Measurements from ENCODE around the gene MZT1. TPM values are rescaled to one million over a fixed set of nuclear protein-coding genes. Genes with fewer than 3 reads are reported as not detected.

The MZT1 gene
- total RNA-seq, 1 donor from 2014 or later: 10.9 TPM

DNA sequence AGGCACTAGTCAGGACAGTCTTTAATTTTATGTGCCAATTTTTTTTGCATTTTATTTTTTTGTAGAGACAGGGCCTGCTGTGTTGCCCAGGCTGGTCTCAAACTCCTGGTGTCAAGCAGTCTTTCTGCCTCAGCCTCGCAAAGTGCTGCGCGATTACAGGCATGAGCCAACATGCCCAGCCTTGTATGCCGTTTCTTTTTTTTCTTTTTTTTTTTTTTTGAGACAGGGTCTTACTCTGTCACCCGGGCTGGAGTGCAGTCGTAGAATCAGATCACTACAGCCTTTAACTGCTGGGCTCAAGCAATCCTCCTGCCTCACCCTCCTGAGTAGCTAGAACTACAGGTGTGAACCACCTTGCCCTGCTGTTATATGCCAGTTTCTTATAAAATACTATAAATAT lies 26.7 kb upstream of the MZT1 start:
- no peak for DNase-seq (ENCODE audit: extremely low spot score, unreplicated experiment)
- no peak overlapping the region for H3K27ac Mint-ChIP-seq
- no peak overlapping the region for H3K4me3 Mint-ChIP-seq
- TF ChIP-seq, protein P1, sequence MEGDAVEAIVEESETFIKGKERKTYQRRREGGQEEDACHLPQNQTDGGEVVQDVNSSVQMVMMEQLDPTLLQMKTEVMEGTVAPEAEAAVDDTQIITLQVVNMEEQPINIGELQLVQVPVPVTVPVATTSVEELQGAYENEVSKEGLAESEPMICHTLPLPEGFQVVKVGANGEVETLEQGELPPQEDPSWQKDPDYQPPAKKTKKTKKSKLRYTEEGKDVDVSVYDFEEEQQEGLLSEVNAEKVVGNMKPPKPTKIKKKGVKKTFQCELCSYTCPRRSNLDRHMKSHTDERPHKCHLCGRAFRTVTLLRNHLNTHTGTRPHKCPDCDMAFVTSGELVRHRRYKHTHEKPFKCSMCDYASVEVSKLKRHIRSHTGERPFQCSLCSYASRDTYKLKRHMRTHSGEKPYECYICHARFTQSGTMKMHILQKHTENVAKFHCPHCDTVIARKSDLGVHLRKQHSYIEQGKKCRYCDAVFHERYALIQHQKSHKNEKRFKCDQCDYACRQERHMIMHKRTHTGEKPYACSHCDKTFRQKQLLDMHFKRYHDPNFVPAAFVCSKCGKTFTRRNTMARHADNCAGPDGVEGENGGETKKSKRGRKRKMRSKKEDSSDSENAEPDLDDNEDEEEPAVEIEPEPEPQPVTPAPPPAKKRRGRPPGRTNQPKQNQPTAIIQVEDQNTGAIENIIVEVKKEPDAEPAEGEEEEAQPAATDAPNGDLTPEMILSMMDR (conservative IDR thresholded peaks at IDR 0.05): no peak
- H3K36me3 Mint-ChIP-seq: peaks cover 51% of the 10 kb centered on the region
- H3K27me3 Mint-ChIP-seq: no peaks in the 10 kb centered on the region
- no peaks in the 10 kb centered on the region for H3K4me1 Mint-ChIP-seq (ENCODE audit: unreplicated experiment)
- H3K9me3 Mint-ChIP-seq: peaks cover 8% of the 10 kb centered on the region

DNA sequence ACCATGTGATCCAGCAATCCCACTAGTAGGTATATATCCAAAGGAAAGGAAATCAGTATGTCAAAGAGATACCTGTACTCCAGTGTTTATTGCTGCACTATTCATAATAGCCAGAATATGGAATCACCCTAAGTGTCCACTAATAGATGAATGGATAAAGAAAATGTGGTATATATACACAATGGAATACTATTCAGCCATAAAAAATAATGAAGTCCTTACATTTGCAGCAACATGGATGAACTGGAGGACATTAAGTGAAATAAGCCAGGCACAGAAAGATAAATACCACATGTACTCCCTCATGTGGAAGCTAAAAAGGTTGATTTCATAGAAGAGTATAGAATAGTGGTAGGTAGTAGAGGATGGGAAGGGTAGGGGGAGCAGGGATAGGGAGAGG lies 23.8 kb upstream of the MZT1 start:
- peaks cover 60% of the 10 kb centered on the region for H3K36me3 Mint-ChIP-seq
- no peak for DNase-seq (ENCODE audit: extremely low spot score, unreplicated experiment)
- TF ChIP-seq, protein P1 (conservative IDR thresholded peaks at IDR 0.05): no peak
- H3K27ac Mint-ChIP-seq: no peak overlapping the region
- peaks cover 8% of the 10 kb centered on the region for H3K9me3 Mint-ChIP-seq
- no peaks in the 10 kb centered on the region for H3K27me3 Mint-ChIP-seq
- no peaks in the 10 kb centered on the region for H3K4me1 Mint-ChIP-seq (ENCODE audit: unreplicated experiment)
- H3K4me3 Mint-ChIP-seq: no peak overlapping the region

DNA sequence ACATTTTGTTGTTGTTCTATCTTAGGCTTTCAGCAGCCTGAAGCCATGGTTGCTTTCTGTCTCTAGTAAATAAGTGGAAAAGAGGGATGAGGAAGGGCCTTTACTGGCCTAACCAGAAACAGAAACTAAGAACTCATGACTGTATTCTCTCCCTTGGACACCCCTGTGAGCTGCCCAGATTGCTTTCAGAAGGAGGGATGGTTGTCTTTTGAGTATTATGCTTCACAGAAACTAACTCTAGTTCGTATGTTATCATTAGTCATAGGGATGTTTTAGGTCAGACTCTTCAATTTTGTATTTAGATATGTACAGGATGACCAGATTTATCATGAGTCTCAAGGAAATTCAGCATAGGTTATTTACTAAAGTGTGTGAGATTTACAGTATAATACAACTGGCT lies 17.8 kb upstream of the MZT1 start:
- Mint-ChIP-seq H3K9me3 (no peaks in the 10 kb centered on the region), H3K36me3 (peaks cover 43% of the 10 kb centered on the region), H3K4me1 (ENCODE audit: unreplicated experiment) (no peaks in the 10 kb centered on the region), H3K4me3 (no peak overlapping the region), H3K27me3 (no peaks in the 10 kb centered on the region), H3K27ac (no peak overlapping the region)
- no peak for DNase-seq (ENCODE audit: extremely low spot score, unreplicated experiment)
- TF ChIP-seq, protein P1 (conservative IDR thresholded peaks at IDR 0.05): no peak

DNA sequence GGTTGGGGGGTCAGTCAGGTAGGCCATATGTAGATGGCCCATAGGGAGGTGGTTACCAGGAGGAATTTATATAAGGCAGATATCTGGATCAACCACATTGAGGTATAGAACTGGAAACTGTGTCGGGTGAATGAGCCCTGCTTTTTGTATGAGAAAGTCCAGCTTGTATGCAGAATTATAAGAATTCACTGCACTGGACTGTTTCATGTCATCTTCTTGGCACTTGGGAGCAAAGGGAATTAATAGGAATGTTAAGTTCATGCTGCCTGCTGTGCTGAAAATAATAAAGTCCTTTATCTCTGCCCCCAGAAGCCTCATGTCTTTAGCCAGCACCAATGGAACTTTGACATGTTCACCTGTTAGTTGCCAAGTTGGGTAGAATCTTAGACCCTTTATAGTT lies 12.6 kb upstream of the MZT1 start:
- Mint-ChIP-seq H3K9me3 (no peaks in the 10 kb centered on the region), H3K27me3 (no peaks in the 10 kb centered on the region), H3K27ac (no peak overlapping the region), H3K4me3 (no peak overlapping the region), H3K4me1 (ENCODE audit: unreplicated experiment) (no peaks in the 10 kb centered on the region), H3K36me3 (peaks cover 19% of the 10 kb centered on the region)
- TF ChIP-seq, protein P1 (conservative IDR thresholded peaks at IDR 0.05): no peak
- DNase-seq (ENCODE audit: extremely low spot score, unreplicated experiment): no peak

DNA sequence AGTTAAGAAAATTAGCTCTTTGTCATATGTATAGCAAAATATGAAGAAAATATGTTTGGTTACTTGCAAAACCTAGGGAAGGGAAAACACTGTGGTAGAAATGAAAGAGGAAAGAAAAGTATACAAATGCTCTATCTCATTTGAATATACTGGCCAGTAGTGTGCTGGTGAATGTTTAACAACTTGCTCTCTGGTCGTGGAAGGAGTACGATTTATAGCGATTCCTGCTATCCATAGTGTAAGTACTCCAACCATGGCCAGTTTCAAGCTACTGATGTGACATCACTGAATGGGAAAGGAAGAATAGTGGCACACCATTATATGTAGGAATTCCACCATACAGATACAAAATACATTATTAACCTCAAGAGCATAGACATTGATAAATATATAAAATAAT lies 9.6 kb upstream of the MZT1 start:
- Mint-ChIP-seq H3K27ac (no peak overlapping the region), H3K4me3 (no peak overlapping the region), H3K4me1 (ENCODE audit: unreplicated experiment) (no peaks in the 10 kb centered on the region), H3K36me3 (peaks cover 18% of the 10 kb centered on the region), H3K9me3 (no peaks in the 10 kb centered on the region), H3K27me3 (no peaks in the 10 kb centered on the region)
- TF ChIP-seq, protein P1 (conservative IDR thresholded peaks at IDR 0.05): no peak
- DNase-seq (ENCODE audit: extremely low spot score, unreplicated experiment): no peak

DNA sequence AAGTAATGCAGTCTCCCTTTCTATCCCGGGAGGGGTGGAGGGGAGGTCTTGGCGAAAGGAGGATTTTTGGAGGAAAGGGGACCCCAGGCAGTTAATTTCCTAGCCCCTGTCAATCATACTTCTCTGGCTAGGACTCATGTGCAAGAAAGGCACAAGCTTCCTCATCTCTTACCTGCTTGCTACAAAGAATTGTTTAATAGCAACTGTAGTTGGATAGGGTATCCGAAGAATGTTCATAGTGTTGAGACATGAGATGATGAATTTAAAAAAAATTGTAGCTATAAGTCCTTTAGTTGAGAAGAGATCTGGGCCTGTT lies 819 bp upstream of the MZT1 start:
- no peak for DNase-seq (ENCODE audit: extremely low spot score, unreplicated experiment)
- peak overlapping the region; percentile 98 for H3K4me3 Mint-ChIP-seq
- H3K9me3 Mint-ChIP-seq: no peaks in the 10 kb centered on the region
- TF ChIP-seq, protein P1 (conservative IDR thresholded peaks at IDR 0.05): no peak
- H3K27me3 Mint-ChIP-seq: no peaks in the 10 kb centered on the region
- H3K4me1 Mint-ChIP-seq (ENCODE audit: unreplicated experiment): peaks cover 16% of the 10 kb centered on the region
- H3K27ac Mint-ChIP-seq: peak overlapping the region; percentile 78
- peaks cover 32% of the 10 kb centered on the region for H3K36me3 Mint-ChIP-seq
